IPS-11a (cell line): ENCODE data around the gene CNTNAP2.
"Not testable (repeated sequence)": the region's sequence is repeated elsewhere in the genome, so short reads cannot be mapped to it uniquely, and the experiment has no call there.

ENCODE experiments used
- H3K4me3 ChIP-seq: one replicate; pipeline ENCODE4 v1.5.1; 2013; ENCODE audit warnings: low read depth, low read length, control low read depth

CNTNAP2 gene

GRCh38 chr7:148395990-148396716 is 2279.6 kb downstream of the CNTNAP2 start:
- no peak overlapping the region for H3K4me3 ChIP-seq

- no peak overlapping the region for H3K4me3 ChIP-seq
Observed at GRCh38 chr7:148397056-148397455, 2280.5 kb downstream of the CNTNAP2 start.

GRCh38 chr7:148397551-148397950 is 2280.9 kb downstream of the CNTNAP2 start:
- no peak overlapping the region for H3K4me3 ChIP-seq

- H3K4me3 ChIP-seq, result no peak overlapping the region
Observed at GRCh38 chr7:148397985-148398384, 2281.4 kb downstream of the CNTNAP2 start.

DNA sequence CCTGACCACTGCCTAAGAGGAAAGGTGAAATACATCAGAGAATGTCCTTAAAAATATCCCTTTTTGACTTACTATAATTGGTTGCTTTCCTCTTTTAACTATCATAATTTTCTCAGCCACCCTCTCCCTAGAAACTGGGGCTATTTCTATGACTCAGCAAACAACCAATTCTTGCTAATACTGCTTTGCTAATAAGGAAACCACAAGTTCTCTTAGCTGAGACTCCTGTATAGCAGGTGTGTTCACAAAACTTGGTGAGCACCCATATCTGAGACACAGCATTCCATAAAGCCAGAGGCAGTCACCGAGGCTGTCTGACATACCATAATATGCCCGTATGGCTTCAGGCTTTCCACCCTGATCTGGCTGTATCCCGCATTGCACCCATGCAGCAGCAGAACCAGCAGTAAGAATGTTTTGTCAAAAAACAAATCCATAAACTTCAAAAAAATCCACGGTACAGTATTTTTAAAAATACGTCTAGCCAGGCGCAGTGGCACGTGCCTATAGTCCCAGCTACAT is 2282.3 kb downstream of the CNTNAP2 start:
- H3K4me3 ChIP-seq, result no peak overlapping the region

- no peak overlapping the region for H3K4me3 ChIP-seq
Observed at GRCh38 chr7:148400101-148400500, 2283.5 kb downstream of the CNTNAP2 start.

DNA sequence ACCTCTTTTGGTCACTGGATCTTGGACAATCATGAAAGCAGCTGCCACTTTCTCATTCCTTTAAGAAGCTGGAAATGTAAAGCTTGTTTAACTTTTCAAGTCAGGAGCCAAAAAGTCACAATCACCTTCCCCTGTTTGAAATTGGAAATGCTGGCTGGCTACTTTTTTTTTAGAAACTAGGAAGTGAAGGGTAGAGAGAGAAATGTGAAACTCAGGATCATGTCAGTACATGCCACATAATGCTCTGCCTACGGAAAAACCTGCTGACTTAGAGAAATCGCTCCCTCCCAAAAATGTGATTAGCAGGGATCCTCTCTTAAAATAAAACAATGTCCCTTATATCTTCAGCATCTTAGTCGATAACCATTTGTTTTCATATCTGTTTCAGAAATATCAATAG is 2285.6 kb downstream of the CNTNAP2 start:
- no peak overlapping the region for H3K4me3 ChIP-seq

DNA sequence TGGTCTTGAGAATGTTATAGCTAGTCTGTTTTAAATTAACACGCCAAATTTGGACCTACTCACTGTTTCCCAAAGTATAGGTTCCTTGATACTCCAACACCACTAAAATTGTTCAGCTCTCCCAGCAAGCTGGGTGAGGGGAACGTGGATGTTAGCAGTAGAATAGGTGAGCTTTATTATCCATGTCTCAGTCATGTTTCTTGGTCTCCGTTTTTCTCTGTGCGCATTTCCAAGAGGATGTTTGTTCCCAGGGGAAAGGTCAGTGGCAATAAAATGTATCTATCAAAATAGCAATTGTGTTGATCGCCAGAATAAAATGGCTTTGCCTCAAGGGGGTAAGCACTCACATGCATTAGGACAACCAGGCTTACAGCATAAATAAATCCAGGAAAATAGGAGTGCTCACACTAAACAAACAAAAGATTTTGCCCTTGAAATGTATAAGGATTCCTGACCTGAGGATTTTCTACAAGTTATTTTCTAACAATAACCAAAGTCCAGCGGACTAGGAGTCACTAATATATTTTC is 2286.9 kb downstream of the CNTNAP2 start:
- H3K4me3 ChIP-seq, result no peak overlapping the region

DNA sequence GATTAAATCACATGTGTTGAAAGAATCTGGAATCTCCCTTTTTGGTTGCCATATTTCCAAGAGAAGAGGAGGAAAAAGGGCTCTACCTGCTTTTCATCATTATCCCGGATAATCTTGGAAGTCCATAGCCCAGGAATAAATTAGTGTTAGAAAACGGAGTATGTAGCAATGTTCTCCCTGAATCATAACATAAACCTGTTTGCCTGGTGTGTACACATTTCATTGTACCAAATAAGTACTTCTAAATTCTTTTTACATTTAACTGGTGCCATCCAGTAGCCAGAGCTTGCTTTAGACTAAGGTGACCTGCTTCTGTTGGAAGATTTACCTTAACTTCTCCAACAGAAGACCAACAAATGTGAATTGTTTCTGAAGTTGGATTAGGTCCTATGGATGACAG is 2291.7 kb downstream of the CNTNAP2 start:
- H3K4me3 ChIP-seq, result no peak overlapping the region

DNA sequence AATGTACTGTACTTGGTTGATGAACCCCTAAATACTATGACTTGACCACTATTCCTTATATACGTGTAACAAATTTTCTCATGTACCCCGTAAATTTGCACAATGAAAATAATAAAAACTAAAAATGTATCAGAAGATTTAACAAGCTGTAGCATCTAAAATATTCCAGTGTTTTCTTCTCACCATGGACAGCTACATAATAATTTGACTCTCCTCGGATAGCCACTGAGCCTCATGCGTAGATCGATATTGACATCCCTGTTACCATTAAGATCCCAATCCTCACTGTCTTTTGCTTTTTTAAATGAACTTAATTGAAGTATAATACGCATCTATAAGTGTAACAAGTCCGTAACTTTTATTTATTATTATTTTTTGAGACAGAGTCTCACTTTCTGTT is 2294.3 kb downstream of the CNTNAP2 start:
- no peak overlapping the region for H3K4me3 ChIP-seq

GRCh38 chr7:148412691-148413090 is 2296.1 kb downstream of the CNTNAP2 start:
- H3K4me3 ChIP-seq, result no peak overlapping the region

GRCh38 chr7:148419856-148420832 is 2303.5 kb downstream of the CNTNAP2 start:
- no peak overlapping the region for H3K4me3 ChIP-seq

DNA sequence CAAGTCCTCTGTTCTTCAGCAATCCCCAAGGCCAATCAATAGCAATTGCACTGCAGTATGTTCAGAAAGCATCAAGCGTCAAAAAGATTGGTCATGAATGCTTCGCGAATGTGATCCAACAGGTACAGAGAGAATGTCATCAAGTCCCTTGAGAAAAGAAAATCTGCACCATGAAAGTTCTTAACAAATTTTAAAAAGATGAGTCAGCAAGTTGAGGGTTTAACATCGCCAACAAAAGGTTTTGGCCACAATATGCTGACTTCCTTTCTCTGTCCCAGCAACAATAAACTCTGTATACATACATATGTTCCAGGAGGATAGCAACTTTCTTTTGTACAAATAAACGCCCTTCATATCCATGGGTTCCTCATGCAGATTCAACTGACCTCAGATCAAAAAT is 2305.4 kb downstream of the CNTNAP2 start:
- no peak overlapping the region for H3K4me3 ChIP-seq

DNA sequence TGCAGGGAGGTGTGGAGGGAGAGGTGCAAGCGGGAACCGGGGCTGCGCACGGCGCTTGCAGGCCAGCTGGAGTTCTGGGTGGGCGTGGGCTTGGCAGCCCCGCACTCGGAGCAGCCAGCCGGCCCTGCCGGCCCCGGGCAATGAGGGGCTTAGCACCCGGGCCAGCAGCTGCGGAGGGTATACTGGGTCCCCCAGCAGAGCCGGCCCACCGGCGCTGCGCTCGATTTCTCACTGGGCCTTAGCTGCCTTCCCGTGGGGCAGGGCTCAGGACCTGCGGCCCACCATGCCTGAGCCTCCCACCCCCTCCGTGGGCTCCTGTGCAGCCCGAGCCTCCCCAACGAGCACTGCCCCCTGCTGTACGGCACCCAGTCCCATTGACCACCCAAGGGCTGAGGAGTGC is 2309.8 kb downstream of the CNTNAP2 start:
- H3K4me3 ChIP-seq, result not testable (repeated sequence)

DNA sequence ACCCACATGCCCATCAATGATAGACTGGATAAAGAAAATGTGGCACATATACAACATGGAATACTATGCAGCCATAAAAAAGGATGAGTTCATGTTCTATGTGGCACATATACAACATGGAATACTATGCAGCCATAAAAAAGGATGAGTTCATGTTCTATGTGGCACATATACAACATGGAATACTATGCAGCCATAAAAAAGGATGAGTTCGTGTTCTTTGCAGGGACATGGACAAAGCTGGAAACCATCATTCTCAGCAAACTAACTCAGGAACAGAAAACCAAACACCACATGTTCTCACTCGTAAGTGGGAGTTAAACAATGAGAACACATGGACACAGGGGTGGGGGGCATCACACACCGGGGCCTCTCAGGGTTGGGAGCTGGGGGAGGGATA is 2314.1 kb downstream of the CNTNAP2 start:
- H3K4me3 ChIP-seq, result not testable (repeated sequence)

DNA sequence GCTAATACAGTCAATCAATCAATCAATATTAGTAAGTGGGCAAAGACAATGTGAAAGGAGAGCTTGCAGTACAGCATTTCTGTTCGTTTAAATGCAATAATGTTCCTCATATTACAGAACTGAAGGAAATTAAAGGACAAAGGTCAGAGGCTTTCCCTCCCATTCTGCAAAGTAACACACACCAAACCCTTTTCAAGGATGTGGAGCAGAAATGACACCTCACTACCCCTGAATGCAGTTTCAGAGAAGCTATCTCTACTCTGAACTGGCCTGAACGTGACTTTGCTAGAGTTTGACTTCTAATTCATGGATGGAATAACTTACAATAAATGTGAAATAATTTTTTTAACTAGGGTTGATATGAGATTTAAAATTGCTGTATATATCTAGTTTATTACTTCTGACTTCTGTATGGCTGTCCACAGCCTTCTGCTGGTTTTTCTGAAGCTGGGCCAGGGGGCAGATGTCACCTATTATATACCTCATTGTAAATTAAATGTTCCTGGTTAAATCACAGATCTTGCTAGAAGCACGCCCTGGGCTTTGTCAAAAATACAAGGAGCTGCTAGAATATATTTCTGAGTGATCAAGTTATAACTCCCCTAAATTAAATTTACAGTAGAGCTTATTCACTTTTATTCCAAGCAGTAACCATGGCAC is 2317.1 kb downstream of the CNTNAP2 start:
- H3K4me3 ChIP-seq, result no peak overlapping the region

DNA sequence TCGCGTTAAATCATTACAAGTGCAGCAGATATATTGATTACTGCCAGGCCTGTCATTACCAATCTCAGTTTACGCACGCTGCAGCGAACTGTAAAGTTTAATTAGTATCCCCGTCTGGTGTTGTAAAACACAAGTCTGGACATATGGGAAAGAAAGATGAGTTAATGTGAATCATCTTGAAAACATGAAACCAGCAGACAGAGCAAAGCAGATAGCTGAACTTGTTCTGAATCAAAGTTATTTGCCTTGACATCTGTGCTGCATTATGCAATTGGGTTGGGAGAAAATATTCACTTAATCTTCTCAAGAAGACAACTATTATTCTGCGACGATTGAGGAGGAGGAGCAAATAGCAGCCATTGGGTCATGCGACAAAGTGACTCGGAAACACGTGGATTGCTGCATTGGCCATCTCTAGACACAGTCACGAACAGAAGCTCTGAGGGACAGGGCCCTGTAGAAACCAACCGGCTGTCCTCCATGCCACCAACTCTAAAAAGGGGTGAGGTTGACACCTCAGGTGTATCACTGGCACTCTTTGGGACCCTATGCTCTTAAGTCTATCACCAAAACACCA is 2317.7 kb downstream of the CNTNAP2 start:
- H3K4me3 ChIP-seq, result no peak overlapping the region

- H3K4me3 ChIP-seq, result no peak overlapping the region
Observed at GRCh38 chr7:148434887-148435286, 2318.3 kb downstream of the CNTNAP2 start.

DNA sequence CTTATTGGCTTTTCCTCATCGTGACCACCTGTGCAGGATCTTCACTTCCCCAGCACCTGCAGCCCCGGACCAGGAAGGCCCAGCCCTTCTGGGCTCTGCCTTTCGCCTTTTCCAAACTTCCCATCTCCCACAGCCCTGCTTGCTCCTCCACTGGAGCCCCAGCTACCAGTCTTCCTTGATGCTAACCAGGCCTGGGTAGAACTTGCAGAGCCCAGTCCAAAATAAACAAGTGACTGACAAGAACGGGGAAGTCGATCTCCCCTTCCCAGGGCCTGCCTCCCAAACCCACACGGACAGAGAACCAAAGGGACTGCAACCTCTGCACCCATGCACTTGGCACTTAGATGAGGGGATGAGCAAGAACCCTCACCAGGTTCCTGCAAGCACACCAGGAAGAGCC is 2319.1 kb downstream of the CNTNAP2 start:
- no peak overlapping the region for H3K4me3 ChIP-seq

- no peak overlapping the region for H3K4me3 ChIP-seq
Observed at GRCh38 chr7:148436135-148436534, 2319.5 kb downstream of the CNTNAP2 start.

- no peak overlapping the region for H3K4me3 ChIP-seq
Observed at GRCh38 chr7:148436571-148436970, 2320.0 kb downstream of the CNTNAP2 start.
